Endodermal cell (in vitro differentiated cells): ENCODE data around the gene TSR2. TPM values are rescaled to one million over a fixed set of nuclear protein-coding genes. Genes with fewer than 3 reads are reported as not detected.

ENCODE experiments used
- DNase-seq: peaks from one replicate; pipeline ENCODE4 v3.0.0-alpha.2; 2017
- H3K27ac ChIP-seq: 2 replicates; pipeline ENCODE4 v1.5.1; 2013; ENCODE audit warnings: mild to moderate bottlenecking, low read depth, low read length, moderate library complexity
- H3K27me3 ChIP-seq: 2 replicates; pipeline ENCODE4 v1.6.1; 2013; ENCODE audit warnings: mild to moderate bottlenecking, low read length, moderate library complexity; ENCODE audit not compliant: insufficient read depth, control insufficient read depth, poor library complexity, severe bottlenecking
- H3K36me3 ChIP-seq: 2 replicates; pipeline ENCODE4 v1.7.0; 2013; ENCODE audit warnings: mild to moderate bottlenecking, low read length, moderate library complexity; ENCODE audit not compliant: control insufficient read depth, insufficient read depth
- H3K4me1 ChIP-seq: one replicate; pipeline ENCODE4 v1.7.0; 2013; ENCODE audit warnings: low read length; ENCODE audit not compliant: control insufficient read depth, insufficient read depth
- H3K4me3 ChIP-seq: 2 replicates; pipeline ENCODE4 v1.5.1; 2013; ENCODE audit warnings: mild to moderate bottlenecking, low read length, moderate library complexity
- H3K9ac ChIP-seq: 2 replicates; pipeline ENCODE4 v1.6.1; 2013; ENCODE audit warnings: mild to moderate bottlenecking, low read length, moderate library complexity; ENCODE audit not compliant: poor library complexity, severe bottlenecking; ENCODE audit errors: extremely low read depth
- H3K9me3 ChIP-seq: 2 replicates; pipeline ENCODE4 v1.6.1; 2013; ENCODE audit warnings: mild to moderate bottlenecking, low read length, moderate library complexity; ENCODE audit not compliant: control insufficient read depth
- H3K27ac Mint-ChIP-seq: 2 replicates; pipeline ENCODE4 v1.8.0; 2020; ENCODE audit warnings: mixed read lengths
- H3K27me3 Mint-ChIP-seq: 2 replicates; pipeline ENCODE4 v1.8.0; 2021; ENCODE audit warnings: mild to moderate bottlenecking, mixed read lengths; ENCODE audit not compliant: insufficient read depth
- H3K36me3 Mint-ChIP-seq: 2 replicates; pipeline ENCODE4 v1.8.0; 2020; ENCODE audit warnings: low read depth, mixed read lengths
- H3K4me1 Mint-ChIP-seq: 2 replicates; pipeline ENCODE4 v1.8.0; 2020; ENCODE audit warnings: mixed read lengths
- H3K4me3 Mint-ChIP-seq: 2 replicates; pipeline ENCODE4 v1.8.0; 2020; ENCODE audit warnings: mild to moderate bottlenecking, moderate library complexity, mixed read lengths
- H3K9me3 Mint-ChIP-seq: 2 replicates; pipeline ENCODE4 v1.8.0; 2020; ENCODE audit warnings: mild to moderate bottlenecking, mixed read lengths
- WGBS, 2 experiments: methylation state at CpG; one replicate each; pipeline versions ENCODE4 v1.1.5 to v1.1.7; 2013; ENCODE audit warnings: missing lambda C conversion rate in 2 of 2, mixed read lengths in 1 of 2; ENCODE audit not compliant: insufficient coverage in 1 of 2, insufficient read length in 1 of 2; 5-methylcytosine and 5-hydroxymethylcytosine counted together
- total RNA-seq, 2 donors: library from RNA; stranded (reverse); fragmentation: NEBNext Ultra II Directional in 1 of 2; extraction: Animal tissue kit (Norgen Biotek cat#: 25700) in 1 of 2; gene quantifications; 2 replicates in 1 of 2; 3 replicates in 1 of 2; pipeline ENCODE4 v1.2.1, GENCODE V29; 2021
- TF ChIP-seq, protein P1 (sequence below): fragments of 200-600 bp; sonication (generic); conservative IDR thresholded peaks from 2 replicates; pipeline ENCODE4 v1.5.0; 2021; ENCODE audit warnings: antibody characterized with exemption, mild to moderate bottlenecking

TSR2 gene
- total RNA-seq, 2 donors from 2014 or later = 41.3 to 54.0 TPM

DNA sequence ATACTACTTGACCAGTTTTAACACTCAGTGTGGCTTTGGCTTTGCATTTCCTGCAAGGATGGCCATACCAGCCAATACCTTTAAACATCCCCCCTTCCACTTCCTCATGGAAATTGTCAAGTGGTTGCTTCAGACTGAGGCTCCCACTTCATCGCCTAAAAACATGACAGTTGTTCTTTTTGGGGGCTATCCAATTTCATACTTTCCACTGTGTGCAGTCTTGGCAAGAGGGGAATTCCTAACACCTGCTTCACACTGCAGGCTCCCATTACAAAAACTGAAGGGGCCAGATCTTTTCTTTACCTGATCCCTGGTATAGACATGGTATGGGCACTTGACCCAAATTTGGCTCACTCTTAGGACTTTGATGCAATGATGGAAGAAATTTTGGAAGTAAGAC lies 28.5 kb upstream of the TSR2 start:
- 100% methylated on average over 1 of the region's 1 CpG; no CpG with 5 or more reads in 1 of the 2 experiments for WGBS, 2 experiments
- no peaks in the 10 kb centered on the region for H3K27me3 ChIP-seq
- Mint-ChIP-seq H3K27ac (no peak overlapping the region), H3K4me1 (peaks cover 6% of the 10 kb centered on the region), H3K4me3 (no peak overlapping the region), H3K9me3 (peaks cover 64% of the 10 kb centered on the region), H3K36me3 (no peaks in the 10 kb centered on the region), H3K27me3 (no peaks in the 10 kb centered on the region)
- H3K36me3 ChIP-seq = no peaks in the 10 kb centered on the region
- TF ChIP-seq, protein P1, sequence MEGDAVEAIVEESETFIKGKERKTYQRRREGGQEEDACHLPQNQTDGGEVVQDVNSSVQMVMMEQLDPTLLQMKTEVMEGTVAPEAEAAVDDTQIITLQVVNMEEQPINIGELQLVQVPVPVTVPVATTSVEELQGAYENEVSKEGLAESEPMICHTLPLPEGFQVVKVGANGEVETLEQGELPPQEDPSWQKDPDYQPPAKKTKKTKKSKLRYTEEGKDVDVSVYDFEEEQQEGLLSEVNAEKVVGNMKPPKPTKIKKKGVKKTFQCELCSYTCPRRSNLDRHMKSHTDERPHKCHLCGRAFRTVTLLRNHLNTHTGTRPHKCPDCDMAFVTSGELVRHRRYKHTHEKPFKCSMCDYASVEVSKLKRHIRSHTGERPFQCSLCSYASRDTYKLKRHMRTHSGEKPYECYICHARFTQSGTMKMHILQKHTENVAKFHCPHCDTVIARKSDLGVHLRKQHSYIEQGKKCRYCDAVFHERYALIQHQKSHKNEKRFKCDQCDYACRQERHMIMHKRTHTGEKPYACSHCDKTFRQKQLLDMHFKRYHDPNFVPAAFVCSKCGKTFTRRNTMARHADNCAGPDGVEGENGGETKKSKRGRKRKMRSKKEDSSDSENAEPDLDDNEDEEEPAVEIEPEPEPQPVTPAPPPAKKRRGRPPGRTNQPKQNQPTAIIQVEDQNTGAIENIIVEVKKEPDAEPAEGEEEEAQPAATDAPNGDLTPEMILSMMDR = no peak
- no peak overlapping the region for H3K4me3 ChIP-seq
- H3K27ac ChIP-seq = no peak overlapping the region
- H3K9ac ChIP-seq = no peak overlapping the region
- DNase-seq = no peak
- peaks cover 5% of the 10 kb centered on the region for H3K4me1 ChIP-seq
- no peaks in the 10 kb centered on the region for H3K9me3 ChIP-seq

DNA sequence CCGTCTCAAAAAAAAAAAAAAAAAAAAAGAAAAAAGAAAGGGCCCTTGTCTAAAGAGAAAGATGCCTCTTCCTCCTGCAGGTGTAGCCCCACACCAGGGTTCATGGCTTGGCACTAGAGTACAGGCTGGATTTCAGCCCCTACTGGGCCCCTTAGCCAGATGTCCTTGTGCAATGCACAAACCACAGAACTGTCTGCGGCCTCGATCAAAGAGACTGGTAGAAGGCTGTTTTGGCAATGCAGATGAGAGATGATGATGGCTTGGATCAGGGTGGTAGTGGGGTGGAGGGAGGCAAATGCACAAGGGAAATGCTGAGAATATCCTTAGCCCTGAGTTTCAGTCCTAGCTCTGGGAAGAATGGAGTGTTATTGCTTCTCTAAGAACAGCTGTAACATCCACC lies 26.5 kb upstream of the TSR2 start:
- Mint-ChIP-seq H3K4me1 (peaks cover 4% of the 10 kb centered on the region), H3K4me3 (no peak overlapping the region), H3K9me3 (peaks cover 60% of the 10 kb centered on the region), H3K27ac (no peak overlapping the region), H3K36me3 (no peaks in the 10 kb centered on the region), H3K27me3 (no peaks in the 10 kb centered on the region)
- Histone ChIP-seq H3K9ac (no peak overlapping the region), H3K27ac (no peak overlapping the region), H3K36me3 (no peaks in the 10 kb centered on the region), H3K4me1 (no peaks in the 10 kb centered on the region), H3K9me3 (no peaks in the 10 kb centered on the region), H3K4me3 (no peak overlapping the region), H3K27me3 (no peaks in the 10 kb centered on the region)
- TF ChIP-seq, protein P1 = no peak
- no peak for DNase-seq
- 98 to 100% methylated on average over 1 to 3 of the region's 3 CpGs for whole genome bisulfite sequencing, 2 experiments

DNA sequence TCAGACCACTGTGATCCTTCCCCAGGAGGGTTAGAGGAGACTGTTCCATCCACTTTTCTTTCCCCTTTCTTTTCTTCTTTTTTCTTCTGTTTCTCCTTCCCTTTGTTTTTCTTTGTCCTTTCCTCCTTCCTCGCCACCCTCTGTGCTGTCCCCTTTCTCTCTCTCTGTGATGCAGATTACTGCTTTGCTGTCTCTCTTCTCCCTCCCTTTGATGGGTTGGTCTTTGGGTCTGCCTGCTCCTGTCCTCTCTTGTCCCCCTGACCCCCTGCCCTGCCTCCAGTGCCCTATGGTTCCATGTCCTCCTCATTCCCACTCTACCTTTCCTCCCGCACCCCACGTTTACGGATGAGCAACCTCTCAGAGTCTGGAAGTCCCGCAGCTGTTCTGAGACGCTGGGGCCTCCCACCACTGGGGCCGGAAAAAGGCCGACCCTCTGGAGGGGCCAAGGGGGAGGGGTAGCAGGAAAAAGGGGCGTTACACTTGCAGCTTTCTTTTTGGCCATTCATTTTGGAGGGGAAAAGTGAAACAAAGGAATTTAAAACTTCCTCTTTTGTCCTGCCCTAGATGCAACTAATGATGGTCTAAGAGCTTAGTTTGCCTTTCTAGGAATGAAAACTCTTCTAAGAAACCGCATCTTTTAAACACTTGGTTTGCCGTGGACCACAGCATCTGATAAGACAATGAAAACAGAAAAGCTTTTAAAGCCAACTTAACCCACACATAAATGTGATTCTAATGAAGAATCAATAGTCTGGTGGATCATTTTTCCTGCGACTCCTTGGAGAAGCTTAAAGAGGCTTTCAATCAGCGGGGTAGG lies 24.5 kb upstream of the TSR2 start:
- DNase-seq = peak; percentile 66
- H3K36me3 Mint-ChIP-seq = no peaks in the 10 kb centered on the region
- no peaks in the 10 kb centered on the region for H3K27me3 Mint-ChIP-seq
- H3K36me3 ChIP-seq = no peaks in the 10 kb centered on the region
- H3K4me1 ChIP-seq = no peaks in the 10 kb centered on the region
- H3K9me3 ChIP-seq = no peaks in the 10 kb centered on the region
- WGBS, 2 experiments = 61 to 80% methylated on average over 1 to 11 of the region's 13 CpGs
- peaks cover 4% of the 10 kb centered on the region for H3K4me1 Mint-ChIP-seq
- H3K27ac Mint-ChIP-seq = peak overlapping the region; percentile 64
- no peak overlapping the region for H3K4me3 ChIP-seq
- no peaks in the 10 kb centered on the region for H3K27me3 ChIP-seq
- TF ChIP-seq, protein P1 = no peak
- no peak overlapping the region for H3K9ac ChIP-seq
- peak overlapping the region; percentile 22 for H3K4me3 Mint-ChIP-seq
- no peak overlapping the region for H3K27ac ChIP-seq
- peaks cover 66% of the 10 kb centered on the region for H3K9me3 Mint-ChIP-seq
